ENCODE data around the gene PRUNE2. TPM values are rescaled to one million over a fixed set of nuclear protein-coding genes. Genes with fewer than 3 reads are reported as not detected.

The PRUNE2 gene
- total RNA-seq, 1 donor from 2014 or later: 38.8 TPM

DNA sequence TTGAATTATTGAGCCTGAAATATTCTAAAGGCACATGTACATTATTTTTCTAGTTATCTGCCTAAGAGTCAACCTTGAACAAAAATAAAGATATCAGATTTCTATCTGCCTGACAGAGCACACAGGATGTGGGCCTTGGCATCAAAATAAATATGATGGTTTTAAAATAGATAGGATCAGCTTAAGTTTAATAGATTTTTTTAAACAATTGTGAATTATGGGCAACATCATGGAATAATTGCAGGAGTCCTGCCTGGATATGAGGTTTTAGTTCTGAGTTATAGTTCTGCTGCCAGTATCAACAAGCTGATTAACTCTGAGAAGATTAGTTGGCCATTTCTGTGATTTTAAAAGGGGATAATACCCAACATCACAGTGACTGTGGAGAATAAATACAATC, 248.6 kb downstream of the PRUNE2 start:
- DNase-seq (ENCODE audit: low read depth): no peak

DNA sequence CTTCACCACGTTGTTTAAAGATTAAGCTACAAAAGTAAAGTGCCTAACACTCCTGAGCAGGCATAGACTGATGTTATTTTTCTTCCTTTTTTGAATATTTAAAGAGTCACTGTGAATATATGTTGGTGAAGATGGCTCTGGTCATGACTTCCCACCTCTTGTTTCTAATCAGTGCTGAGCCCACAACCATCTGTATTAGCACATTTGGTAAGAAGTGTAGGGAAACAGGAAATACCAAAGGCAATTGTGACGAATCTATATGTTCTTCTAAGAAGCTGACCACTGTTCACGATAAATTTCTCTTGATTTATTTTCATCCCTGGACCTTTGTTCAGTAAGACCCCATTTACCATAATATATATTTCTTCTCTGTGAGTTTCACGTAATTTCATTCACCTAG, 249.9 kb downstream of the PRUNE2 start:
- DNase-seq (ENCODE audit: low read depth): no peak

DNA sequence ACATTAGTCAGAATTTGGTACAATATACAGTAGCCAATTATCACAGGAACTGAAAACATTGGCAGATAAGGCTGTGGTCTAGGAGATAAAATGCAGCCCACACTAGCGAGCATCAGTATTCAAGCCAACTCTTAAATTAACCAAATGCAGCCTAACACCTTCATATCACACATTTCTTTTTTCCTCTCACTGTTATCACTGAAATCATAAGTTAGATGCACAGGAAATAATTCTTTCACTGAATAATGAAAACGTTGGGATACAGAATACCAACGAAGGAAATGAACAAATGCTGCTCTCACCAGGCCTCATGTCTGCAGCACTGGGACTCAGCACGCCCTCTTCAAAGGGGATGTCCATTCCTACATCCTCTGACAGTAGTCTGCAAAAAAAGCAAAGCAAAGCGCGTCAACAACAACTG, 250.8 kb downstream of the PRUNE2 start:
- no peak for DNase-seq (ENCODE audit: low read depth)

DNA sequence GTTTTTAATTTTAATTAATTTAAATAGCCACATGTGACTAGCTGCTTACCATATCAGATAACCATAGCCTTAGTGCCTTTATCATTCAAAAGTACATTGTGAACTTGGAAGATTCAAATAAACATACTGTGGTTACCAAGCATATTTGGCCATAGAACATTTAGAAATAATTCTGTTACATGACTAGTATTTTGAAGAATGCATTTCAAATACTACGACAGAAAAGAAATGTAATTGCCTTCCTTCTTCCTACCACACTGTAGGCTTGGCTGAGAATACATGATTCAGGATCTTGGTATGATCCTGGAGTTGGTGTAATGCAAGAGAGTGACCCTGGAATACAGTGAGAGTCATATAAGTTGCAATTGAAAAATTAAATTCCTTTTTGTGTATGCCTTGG, 251.3 kb downstream of the PRUNE2 start:
- peak; percentile 94 for DNase-seq (ENCODE audit: low read depth)

DNA sequence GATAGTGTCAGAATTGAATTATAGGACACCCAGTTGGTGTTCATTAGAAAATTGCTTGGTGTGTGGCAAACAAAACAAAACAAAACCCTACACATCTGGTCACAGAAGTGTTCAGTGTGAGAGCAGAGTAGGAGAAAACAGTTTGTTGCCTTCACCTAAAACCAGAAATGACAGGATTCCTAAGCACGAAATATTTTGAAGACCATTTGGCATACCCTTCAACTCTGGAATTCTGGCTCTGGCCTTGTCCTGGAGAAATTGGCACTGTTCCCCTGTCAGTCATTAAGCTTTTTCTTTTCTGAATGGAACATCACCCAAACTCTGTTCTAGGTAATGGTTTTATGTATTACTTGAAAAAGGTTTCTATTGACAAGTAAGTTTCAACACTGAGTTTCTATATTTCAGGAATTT, 251.9 kb downstream of the PRUNE2 start:
- DNase-seq (ENCODE audit: low read depth): peak; percentile 72

DNA sequence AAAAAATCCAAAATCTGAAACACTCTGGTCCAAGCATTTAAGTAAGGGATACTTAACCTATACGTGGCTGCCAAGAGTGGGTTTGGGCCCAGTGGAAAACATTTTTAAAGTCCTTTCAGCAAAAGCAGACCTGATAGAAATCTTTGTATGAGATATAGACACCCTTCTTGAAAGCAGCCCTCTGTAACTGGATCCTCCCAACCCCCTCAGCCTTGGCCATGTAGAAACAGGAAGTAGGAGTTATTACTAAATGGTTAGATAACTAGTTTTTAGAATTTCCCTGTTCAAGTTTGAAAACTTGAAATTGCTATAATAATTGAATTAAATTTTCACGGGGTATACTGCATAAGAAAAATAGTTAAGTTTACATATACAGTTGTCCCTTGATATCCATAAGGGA, 253.0 kb downstream of the PRUNE2 start:
- DNase-seq (ENCODE audit: low read depth): no peak

DNA sequence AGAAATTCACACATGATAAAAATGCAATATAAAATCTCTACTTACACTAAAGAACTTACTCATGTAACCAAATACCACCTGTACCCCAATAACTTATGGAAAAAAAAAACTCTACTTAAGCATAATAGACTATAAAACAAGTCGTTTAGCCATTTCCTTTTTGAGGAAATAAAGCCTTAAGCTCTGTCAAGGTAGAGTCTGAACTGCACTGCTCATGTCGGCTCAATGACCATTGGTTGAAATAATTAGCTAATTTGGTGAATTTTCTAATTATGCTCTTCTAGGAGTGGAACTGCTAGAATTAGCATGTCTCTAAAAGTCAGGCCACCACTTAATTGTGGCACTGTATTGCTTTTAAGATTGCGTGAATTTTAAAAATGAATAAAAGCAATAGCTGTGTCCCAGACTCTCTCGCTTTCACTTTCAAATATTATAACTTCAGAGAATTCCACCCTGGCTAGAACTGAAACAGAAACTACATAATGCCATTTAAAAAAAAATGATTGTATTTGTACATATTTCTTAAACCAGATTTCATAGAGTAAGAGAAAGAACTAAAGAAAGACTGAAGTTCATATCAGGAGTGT, 254.7 kb downstream of the PRUNE2 start:
- no peak for DNase-seq (ENCODE audit: low read depth)

DNA sequence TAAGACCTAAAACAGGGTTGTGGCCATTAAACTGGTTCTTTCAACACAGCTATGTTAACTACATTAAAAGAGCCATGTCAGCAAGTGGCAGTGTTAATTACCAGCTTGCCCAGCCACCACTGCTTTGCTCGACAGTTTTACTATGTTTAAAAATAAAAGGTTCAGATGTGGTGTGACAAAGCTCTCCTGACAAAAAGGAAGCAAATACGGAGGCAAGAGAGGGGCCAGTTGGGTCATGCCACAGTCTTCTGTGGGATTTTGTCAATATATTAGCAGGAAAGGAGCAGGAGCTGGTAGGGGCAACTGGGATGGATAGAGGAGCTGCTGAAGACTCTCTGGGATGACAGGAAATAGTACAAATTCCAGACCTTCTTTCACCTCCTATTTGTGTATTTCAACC, 255.2 kb downstream of the PRUNE2 start:
- DNase-seq (ENCODE audit: low read depth): no peak

DNA sequence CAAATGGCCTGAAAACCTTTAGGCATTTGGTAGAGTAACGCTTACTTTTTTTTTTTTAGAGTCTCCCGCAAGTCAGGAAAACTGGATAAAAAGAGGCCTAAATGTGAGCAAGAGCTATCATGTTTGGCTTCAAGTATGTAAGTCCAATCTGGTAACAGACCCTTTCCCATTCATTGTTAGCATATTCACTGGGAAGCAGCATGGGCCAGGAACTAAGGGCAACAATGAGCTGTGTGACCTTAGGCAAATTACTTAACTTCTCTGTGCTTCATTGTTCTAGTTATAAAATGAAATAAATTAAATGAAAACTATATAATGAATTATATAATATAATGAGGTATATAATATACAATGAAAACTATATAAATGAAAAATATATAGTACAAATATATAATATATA, 256.0 kb downstream of the PRUNE2 start:
- DNase-seq (ENCODE audit: low read depth): no peak

DNA sequence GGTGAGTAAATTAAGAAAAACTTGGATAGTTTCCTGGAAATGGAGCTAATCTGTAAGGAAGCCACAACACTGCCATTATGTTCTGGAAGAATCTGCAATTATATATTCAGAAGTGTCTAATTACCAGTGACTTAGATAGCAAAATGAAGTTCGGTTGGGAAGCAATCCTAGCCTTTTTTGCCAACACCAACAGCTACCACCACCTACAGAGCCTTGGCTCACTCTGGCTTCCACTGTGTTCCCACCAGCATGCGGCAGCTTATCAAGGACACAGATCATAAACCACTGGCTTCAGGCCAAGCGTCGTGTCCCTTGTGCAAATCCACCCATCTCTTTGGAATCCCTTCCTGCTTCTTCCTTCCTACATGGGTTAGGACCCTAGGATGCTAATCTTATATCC, 259.7 kb downstream of the PRUNE2 start:
- DNase-seq (ENCODE audit: low read depth): peak; percentile 33

DNA sequence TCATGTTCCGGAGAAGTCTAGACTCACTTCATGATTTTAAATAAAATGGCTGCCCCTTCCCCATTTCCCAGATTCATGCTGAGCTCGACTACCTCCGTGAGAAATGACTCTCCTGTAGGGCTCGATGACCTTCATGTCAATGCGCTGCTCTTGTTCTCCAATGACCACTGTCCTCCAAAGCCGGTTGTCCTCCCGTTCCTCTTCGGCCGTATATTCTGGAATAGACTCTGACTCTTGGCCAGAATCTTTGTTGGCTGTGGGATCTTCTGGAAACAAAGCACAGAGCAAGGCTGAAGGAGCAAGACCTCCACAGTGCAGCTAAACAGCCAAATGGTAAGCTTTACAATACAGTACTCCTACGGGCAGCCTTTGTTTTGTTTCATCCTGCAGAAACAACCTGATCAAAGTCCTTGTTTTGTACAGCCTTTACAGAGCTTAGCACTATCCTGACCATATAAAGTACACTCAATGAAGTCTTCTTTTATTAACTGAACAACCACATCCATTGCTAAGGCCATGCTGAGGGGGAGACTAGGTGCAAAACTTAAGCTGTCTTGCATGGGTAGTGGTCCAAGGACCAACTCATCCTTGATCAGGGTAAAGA, 261.2 kb downstream of the PRUNE2 start:
- no peak for DNase-seq (ENCODE audit: low read depth)

DNA sequence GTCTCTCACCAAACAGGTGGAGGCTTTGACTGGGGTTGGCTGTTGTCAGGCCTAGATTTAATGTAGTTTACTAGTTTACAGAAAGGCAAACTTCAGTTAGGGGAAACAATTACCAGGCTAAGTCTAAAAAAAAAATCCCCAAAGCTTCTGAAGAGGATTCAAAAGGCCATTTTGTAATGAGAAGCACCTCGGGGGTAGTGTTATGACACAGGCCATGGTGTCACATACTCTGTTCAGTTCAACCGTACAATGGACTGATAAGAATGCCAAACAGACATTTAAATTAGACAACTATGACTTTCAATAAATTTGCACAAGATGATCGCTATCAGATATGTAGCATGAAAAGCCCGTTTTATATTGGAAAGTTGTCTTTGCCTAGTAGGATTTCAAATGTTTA, 261.7 kb downstream of the PRUNE2 start:
- no peak for DNase-seq (ENCODE audit: low read depth)

DNA sequence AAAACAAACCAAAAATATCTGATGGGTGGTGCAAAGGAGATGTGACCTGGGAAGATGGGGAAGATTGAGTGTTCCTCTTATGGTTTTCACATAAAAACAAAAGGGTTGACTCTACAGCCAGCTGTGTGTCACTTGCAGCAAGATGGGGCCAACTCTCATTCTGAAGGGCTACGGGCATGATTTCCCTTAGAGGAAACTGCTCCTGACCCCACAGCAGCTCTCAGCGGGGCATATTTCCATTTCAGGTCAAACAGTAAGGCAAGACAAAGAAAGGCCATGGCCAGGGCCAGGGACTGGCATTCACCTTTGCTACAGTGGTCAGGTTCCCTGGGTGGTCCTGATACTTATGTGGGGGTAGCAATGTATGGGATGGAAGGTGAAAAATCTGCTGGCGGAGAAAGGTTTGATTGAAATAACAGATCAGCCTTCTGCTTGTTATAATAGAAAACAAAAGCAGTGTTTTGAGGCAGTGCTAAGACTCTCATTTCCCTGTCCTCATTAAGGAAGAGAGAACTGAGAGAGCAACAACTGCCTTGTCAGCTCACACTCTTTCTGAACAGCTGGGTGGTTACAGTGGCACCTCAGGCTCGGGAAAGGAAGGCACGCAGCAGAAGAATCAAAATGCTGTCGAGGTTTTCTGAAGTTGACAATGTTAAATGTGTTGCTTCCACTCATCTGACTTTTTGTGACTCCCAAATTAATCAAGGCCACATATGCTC, 262.4 kb downstream of the PRUNE2 start:
- no peak for DNase-seq (ENCODE audit: low read depth)

DNA sequence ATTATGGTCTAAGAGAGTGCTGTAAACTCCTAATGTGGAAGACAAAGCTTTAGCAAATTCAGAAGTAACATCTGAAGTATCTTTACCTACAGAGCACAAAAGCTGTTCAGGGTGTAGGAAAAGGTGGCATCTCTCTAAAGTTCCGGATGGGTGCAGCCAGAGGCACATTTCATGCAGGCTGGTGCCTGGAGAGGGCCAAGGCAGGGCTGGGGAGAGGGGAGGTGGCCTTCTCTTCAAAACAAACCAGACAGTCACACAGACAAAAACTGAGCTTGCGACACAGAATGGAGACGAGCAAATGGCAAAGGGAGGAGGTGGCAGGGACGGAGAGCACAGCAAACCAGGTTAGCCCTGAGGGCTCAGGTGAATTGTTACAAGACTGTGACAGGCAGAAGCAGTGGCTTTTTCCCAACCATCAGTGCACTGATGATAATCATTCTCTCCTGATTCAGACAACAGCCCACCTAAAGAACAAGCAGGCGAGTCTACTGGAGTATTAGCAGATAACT, 263.2 kb downstream of the PRUNE2 start:
- DNase-seq (ENCODE audit: low read depth): no peak

DNA sequence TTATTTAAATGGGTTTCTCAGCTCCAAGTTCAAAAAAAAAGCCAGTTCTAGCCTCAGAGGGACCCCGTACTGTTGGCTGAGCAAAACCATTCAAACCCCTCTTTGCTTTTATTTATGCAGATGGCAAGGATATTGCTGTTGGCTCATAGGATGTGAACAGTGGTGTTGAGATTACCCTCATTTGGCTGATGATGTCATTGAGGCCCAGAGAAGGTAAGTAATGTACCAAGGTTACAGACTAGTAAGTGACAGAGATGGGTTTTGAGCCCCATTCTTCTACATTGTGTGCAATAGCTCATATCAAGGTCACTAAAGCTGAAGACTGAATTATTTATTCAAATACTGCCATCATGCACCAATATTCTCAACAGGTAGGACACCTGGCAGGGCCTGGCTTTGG, 263.8 kb downstream of the PRUNE2 start:
- no peak for DNase-seq (ENCODE audit: low read depth)

DNA sequence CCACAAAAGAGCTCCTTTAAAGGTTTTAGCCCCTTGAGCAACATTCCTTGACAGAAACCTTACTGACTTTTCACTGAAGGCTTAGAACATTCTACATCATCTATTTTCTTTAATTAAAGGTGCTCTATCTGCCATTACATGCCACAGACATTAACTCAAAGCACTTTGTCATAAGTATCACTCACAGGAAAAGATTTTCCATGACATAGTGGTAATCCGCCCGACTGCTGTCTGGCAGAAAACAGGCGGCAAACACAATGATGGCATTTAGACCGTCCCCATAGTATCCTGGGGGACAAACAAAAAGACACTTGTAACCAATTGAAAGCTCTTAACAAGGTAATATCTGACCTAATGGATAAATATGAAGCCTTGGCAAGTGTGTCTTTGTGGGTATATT, 267.9 kb downstream of the PRUNE2 start:
- DNase-seq (ENCODE audit: low read depth): no peak

DNA sequence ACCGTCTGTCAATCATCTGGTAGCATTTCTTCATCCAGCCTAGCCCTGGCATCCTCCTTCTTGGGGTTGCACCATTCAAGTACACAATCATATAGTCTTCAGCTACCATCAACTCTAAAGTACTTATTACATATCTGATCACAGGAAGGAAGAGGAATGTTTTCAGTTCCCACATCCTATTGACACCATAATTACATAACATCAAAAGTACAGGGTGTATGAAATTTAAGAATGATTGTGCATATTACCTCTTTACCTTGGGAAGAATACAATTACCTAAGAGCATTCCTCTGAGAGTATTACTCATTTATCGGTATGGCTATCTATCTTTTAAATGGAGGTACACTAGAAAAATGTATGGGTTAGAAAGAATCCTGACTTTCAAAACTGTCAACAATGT, 268.5 kb downstream of the PRUNE2 start:
- no peak for DNase-seq (ENCODE audit: low read depth)

DNA sequence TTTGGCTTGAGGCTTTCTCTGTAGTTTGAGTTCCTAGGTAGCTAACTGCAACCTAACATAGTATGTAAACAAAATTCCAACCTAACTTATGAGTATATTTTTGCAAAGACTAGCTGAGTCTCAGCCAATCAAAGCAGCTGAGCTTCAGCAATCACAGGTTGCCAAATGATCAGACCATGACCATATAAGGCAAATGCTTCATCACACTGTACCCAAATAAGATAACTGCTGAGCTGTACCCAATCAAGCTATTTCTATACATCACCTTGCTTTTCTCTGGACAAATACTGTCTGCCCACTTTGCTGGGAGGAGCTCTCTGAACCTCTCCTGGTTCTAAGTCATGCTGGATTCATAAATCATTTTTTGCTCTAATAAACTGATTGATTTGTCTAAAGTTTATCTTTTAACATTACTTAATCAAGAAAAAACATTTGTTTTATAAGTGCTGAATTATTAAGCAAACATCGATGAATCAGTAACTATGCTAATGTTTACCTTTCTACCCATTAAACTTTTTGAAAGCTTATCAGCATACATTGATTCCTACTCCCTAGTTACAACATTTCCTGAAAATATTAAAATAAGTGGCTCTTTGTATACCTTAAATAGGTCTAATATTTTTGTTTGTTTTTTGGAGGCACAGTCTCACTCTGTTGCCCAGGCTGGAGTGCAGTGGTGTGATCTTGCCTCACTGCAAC, 271.4 kb downstream of the PRUNE2 start:
- DNase-seq (ENCODE audit: low read depth): peak; percentile 86

DNA sequence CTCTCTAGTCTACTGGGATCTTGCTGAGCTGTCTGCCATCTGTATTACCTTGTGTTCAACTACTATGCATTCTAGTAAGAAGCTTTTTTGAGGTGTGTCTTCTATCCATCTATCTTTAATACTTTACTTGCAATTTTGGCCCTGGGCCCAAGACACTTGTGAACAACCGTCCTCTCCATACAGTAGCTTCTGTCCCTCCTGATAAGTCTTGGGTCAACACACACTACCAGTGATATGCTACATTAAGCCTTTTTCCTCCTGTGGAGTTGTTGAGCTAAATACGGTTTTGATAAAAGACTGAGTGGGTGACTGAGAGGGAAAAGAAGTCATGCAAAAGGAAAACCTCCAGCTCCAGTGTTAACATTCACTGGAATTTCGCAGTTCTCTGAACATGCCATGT, 275.0 kb downstream of the PRUNE2 start:
- no peak for DNase-seq (ENCODE audit: low read depth)

DNA sequence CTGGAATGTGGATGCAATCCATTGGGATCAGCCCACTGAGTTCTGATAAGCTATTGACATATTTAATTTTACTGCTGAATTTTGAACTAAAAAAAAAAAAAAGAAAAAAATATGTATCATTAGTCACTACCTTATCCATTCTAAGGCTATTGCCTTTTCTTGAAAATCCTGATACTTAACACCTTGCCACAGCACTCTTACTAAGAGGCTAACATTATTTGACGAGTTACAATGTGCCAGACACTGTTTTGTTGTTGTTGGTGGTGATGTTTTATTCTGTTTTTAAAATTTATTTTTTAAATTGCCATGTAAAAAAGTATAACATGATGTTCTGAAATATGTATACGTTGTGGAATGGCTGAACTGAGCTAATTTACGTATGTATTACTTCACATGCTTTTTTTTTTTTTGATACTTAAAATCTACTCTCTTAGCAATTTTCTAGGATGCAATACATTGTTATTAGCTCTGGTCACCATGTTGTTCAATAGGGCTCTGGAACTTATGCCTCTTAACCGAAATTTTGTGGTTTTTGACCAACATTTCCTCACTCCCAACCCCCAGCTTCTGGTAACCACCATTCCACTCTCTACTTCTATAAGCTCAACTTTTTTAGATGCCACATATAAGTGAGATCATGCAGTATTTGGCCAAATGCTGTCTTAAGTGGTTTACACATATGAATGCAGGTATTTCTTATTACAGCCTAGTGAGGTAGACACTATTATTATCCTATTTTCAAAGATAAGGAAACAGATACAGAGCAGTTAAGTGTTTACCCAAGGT, 276.5 kb downstream of the PRUNE2 start:
- DNase-seq (ENCODE audit: low read depth): no peak

DNA sequence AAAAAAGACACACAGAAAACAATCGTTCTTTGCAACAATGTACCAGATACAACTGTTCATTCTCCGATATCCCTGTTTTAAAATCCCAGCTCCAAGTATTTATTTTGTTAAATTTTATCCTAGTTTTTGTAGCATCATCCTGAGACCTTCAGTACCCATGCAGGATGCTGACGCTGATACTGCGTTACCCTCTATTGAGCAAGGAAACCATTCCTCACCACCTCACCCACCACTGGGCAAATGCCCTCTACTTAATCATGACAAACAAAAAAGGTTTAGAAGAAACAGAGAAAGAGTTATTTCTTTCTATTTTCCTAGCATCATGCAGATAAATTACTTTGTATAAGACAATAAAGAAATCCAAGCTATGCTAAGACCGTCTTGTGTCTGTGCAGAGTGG, 277.8 kb downstream of the PRUNE2 start:
- no peak for DNase-seq (ENCODE audit: low read depth)

DNA sequence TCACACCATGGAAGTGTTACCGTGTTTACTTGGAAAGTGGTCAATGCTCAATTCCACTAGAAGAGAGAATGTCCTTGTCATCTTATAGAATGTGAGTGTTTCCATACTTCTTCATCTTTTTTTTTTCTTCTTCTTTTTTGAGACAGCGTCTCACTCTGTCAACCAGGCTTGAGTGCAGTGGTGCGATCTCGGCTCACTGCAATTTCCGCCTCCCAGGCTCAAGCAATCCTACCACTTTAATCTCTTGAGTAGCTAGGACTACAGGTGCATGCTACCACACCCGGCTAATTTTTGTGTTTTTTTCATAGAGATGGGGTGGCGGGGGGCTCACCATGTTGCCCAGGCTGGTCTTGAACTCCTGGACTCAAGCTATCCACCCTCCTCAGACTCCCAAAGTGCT, 278.9 kb downstream of the PRUNE2 start:
- no peak for DNase-seq (ENCODE audit: low read depth)

All from renal cortical epithelial cell (primary cell).